Small intestine (tissue), 7 donors: Measurements from ENCODE around the gene TM4SF4. TPM values are rescaled to one million over a fixed set of nuclear protein-coding genes. Genes with fewer than 3 reads are reported as not detected.
"Not testable (repeated sequence)": the region's sequence is repeated elsewhere in the genome, so short reads cannot be mapped to it uniquely, and the experiment has no call there.

Experiments
- DNase-seq, 2 donors: peaks; one replicate each; pipeline versions ENCODE4 v3.0.0 to v3.0.0-alpha.2; 2013
- FAIRE-seq: peaks from 2 replicates; lab custom pipeline; 2012; peaks lifted over from hg19 to GRCh38; lab: Jason Lieb, UNC
- H3K27ac ChIP-seq, 3 donors: one replicate each; pipeline ENCODE4 v1.5.1; 2013; ENCODE audit warnings: low read length in 2 of 3, mild to moderate bottlenecking in 2 of 3, control low read depth in 1 of 3, inconsistent platforms in 1 of 3, low read depth in 1 of 3, moderate library complexity in 1 of 3
- H3K27me3 ChIP-seq, 3 donors: one replicate each; pipeline ENCODE4 v1.6.1; 2013; ENCODE audit warnings: low read length in 3 of 3, inconsistent platforms in 1 of 3; ENCODE audit not compliant: control insufficient read depth in 3 of 3, insufficient read depth in 3 of 3
- H3K36me3 ChIP-seq, 3 donors: one replicate each; pipeline ENCODE4 v1.6.1; 2013; ENCODE audit warnings: low read length in 3 of 3, inconsistent platforms in 1 of 3, low read depth in 1 of 3, mild to moderate bottlenecking in 1 of 3, moderate library complexity in 1 of 3; ENCODE audit not compliant: control insufficient read depth in 3 of 3, insufficient read depth in 2 of 3
- H3K4me1 ChIP-seq, 3 donors: one replicate each; pipeline ENCODE4 v1.6.1; 2013; ENCODE audit warnings: low read length in 2 of 3, inconsistent platforms in 1 of 3, low read depth in 1 of 3, mild to moderate bottlenecking in 1 of 3, moderate library complexity in 1 of 3; ENCODE audit not compliant: control insufficient read depth in 3 of 3, insufficient read depth in 2 of 3
- H3K4me3 ChIP-seq, 3 donors: one replicate each; pipeline ENCODE4 v1.5.1; 2013; ENCODE audit warnings: low read length in 3 of 3, control low read depth in 1 of 3, inconsistent platforms in 1 of 3, low read depth in 1 of 3, mild to moderate bottlenecking in 1 of 3, moderate library complexity in 1 of 3
- H3K9me3 ChIP-seq, 2 donors: one replicate each; pipeline ENCODE4 v1.6.1; 2013; ENCODE audit warnings: low read depth in 1 of 2, low read length in 1 of 2; ENCODE audit not compliant: control insufficient read depth in 2 of 2, insufficient read depth in 1 of 2
- WGBS, 3 donors: extraction: QIAGEN DNeasy Blood & Tissue Kit; methylation state at CpG; one replicate each; pipeline ENCODE4 v1.1.7; 2013; 5-methylcytosine and 5-hydroxymethylcytosine counted together
- polyA plus RNA-seq, 4 donors: library from polyadenylated mRNA; stranded (reverse) in 3 of 4; unstranded in 1 of 4; fragments of 200-250 nt in 3 of 4; fragments of 120-200 nt in 1 of 4; gene quantifications; one replicate each; pipeline versions ENCODE4 v1.2.1 to v1.2.3, GENCODE V29; 2013
- donor health status: healthy with polysubstance abuse.
- donor health status: control.
- donor health status: control.
- donor health status: Bipolar disorder and iron deficiency.
- donor health status: healthy.

Gene TM4SF4
- polyA plus RNA-seq, 4 donors = 14.2 to 2,254 (median 658) TPM

- FAIRE-seq (no peak), DNase-seq (peak in 1 of 2 donors; percentile 55)
- 13 to 61% (median 33%) methylated on average over 3 of the region's 3 CpGs for WGBS, 3 donors
- Histone ChIP-seq H3K4me1 (peaks cover 0 to 38% (median 2%) of the 10 kb centered on the region in 3 donors), H3K36me3 (no peaks in the 10 kb centered on the region), H3K27ac (peak overlapping the region in 2 of 3 donors; percentile 55 to 73), H3K4me3 (no peak overlapping the region), H3K27me3 (no peaks in the 10 kb centered on the region), H3K9me3 (peaks cover 0 to 3% of the 10 kb centered on the region in 2 donors)
These were observed 37.2 kb upstream of the TM4SF4 start for GRCh38 chr3:149437286-149437685.

DNA sequence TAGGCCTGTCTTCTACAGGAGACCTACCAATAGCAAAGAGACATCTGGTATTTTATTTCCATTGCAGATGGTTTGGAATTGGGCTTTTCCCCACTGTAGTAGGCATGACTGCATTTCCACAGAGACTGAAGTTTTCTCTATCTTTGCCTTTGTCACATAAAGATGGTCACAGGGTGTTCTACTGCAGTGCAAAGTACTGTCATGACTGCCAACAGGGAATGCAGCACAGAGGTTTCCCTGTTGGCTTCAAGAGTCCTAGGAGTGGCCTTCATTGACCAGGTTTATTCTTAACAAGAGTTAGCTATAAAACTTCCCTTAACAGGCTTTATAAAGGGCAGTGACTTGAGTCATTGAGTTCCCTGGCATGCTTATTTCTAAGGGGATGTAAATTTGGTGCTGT lies 36.8 kb upstream of the TM4SF4 start:
- peak; percentile 69 to 89 for DNase-seq
- peaks cover 0 to 41% (median 2%) of the 10 kb centered on the region in 3 donors for H3K4me1 ChIP-seq

DNA sequence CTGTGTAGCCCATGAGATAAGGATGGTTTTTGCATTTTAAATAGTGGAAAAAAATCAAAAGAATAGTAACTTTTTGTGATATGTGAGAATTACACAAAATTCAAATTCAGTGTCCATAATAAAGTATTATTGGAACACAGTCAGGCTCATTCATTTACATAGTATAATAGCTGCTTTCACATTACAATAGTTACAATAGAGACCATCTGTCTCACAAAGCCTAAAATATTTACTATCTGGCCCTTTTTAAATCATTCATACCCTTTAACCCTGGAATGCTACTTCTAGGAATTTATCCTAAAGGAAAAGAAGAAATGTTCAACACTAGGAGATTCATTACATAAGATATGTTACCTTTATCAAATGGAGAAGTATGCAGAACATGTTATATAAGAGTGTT lies 35.5 kb upstream of the TM4SF4 start:
- FAIRE-seq (no peak), DNase-seq (no peak)
- no peak overlapping the region for H3K27ac ChIP-seq
- no peaks in the 10 kb centered on the region for H3K27me3 ChIP-seq
- H3K9me3 ChIP-seq = peaks cover 0 to 3% of the 10 kb centered on the region in 2 donors
- H3K4me3 ChIP-seq = no peak overlapping the region
- H3K4me1 ChIP-seq = peaks cover 0 to 51% (median 2%) of the 10 kb centered on the region in 3 donors
- H3K36me3 ChIP-seq = no peaks in the 10 kb centered on the region

More for the DNA sequence above, 36.8 kb upstream of the TM4SF4 start:
- peak overlapping the region in 2 of 3 donors; percentile 55 to 73 for H3K27ac ChIP-seq
- no peaks in the 10 kb centered on the region for H3K27me3 ChIP-seq
- no peaks in the 10 kb centered on the region for H3K36me3 ChIP-seq
- H3K4me3 ChIP-seq = no peak overlapping the region
- peaks cover 0 to 3% of the 10 kb centered on the region in 2 donors for H3K9me3 ChIP-seq
- FAIRE-seq = no peak

DNA sequence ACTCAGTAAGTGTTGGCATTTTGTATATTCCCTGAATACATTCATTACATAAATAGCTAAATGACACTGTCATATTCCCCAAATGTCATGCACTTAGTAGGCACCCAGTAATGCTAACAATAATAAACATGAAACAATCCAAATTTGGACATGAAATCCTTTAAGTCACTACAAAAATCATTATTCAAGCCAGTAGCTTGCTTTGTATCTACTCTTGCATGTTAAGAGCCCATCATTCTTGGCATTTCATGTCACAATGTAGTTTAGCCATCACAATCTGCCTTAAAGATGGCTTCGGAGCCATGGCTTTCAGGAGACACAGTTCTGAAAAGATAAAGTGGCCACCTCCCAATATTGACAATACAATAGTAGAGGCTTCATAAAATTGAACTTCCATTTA lies 32.9 kb upstream of the TM4SF4 start:
- H3K9me3 ChIP-seq = no peaks in the 10 kb centered on the region
- DNase-seq (no peak), FAIRE-seq (no peak)
- H3K27ac ChIP-seq = peak overlapping the region in 2 of 3 donors; percentile 8 to 14
- no peak overlapping the region for H3K4me3 ChIP-seq
- 85 to 100% (median 89%) methylated on average over 1 of the region's 1 CpG for WGBS, 3 donors
- H3K4me1 ChIP-seq = peaks cover 0 to 50% (median 2%) of the 10 kb centered on the region in 3 donors
- no peaks in the 10 kb centered on the region for H3K36me3 ChIP-seq
- no peaks in the 10 kb centered on the region for H3K27me3 ChIP-seq

DNA sequence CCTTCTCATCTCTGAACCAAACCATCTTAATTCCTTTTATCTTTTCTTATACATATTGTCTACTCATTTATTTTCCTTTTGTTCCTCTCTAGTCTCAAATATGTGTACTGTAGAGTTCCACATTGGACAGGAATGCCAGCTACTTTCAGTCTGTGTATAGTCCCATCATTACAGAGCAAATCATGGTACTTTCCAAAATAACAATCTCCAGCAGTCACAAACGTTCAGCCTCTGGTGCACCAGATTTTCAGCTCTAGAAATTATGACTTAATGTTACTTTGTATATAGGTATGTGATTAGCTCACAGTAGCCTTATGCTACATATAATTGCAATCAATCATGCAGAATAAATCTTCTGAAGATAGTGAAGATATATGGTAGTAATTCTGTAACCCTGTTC lies 32.5 kb upstream of the TM4SF4 start:
- H3K27ac ChIP-seq = peak overlapping the region in 2 of 3 donors; percentile 8 to 89
- H3K27me3 ChIP-seq = no peaks in the 10 kb centered on the region
- H3K9me3 ChIP-seq = no peaks in the 10 kb centered on the region
- FAIRE-seq = no peak
- no peak for DNase-seq
- 9 to 33% (median 22%) methylated on average over 1 of the region's 1 CpG for WGBS, 3 donors
- no peak overlapping the region for H3K4me3 ChIP-seq
- H3K4me1 ChIP-seq = peaks cover 0 to 46% (median 2%) of the 10 kb centered on the region in 3 donors
- no peaks in the 10 kb centered on the region for H3K36me3 ChIP-seq

DNA sequence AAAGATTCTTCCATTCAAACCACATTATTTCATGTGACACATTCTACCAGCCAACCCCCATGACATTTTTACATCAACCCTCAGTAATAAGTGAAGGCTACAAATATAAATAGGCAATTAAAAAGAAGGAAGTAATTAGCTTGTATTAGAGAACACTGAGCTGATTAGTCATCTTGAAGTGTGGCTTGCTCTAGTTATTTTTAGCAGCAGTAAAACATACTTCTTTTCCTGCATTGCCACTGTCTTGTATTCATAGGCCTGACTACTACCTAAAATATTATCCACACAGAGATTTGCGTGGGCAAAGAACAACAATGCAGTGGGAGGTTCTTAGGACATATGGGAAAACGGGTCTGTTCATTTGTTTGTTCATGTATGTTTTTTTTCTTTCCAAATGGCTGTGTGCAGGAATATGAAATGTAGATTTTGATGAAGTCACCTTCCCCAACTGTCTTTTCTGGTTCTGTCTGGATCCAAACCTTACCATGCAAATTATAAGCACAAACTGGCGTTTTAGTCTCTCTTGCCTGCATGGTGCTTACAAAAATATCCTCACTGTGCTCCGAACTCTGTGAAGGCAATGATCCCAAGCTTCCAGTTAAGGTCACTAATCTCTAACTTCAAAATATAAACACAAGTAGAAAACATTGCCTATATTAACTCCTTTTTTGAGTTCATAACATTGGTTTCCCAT lies 31.5 kb upstream of the TM4SF4 start:
- FAIRE-seq (no peak), DNase-seq (peak; percentile 61 to 74)
- H3K36me3 ChIP-seq = no peaks in the 10 kb centered on the region
- H3K4me3 ChIP-seq = peak overlapping the region in 1 of 3 donors; percentile 11
- H3K27ac ChIP-seq = peak overlapping the region; percentile 85 to 93 (median 89)
- no peaks in the 10 kb centered on the region for H3K9me3 ChIP-seq
- H3K27me3 ChIP-seq = no peaks in the 10 kb centered on the region
- peaks cover 0 to 36% (median 2%) of the 10 kb centered on the region in 3 donors for H3K4me1 ChIP-seq
- WGBS, 3 donors = 13 to 31% (median 26%) methylated on average over 4 of the region's 4 CpGs

DNA sequence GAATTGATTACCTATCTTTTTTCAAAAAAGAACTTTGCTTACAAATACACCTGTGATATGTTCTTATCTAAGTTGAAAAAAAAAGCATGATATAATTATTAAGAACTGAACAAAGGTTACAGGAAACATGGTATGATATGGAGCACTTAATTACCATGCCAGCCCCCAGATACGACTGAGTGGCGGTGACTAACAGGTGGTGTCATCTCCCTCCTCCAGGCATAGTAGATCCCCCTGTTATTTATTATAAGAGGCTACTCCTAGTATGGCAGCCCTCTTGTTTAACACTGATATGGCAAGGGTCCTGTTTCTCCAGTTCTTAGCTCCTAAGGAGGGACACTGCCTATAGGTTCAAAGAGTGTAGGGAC lies 31.0 kb upstream of the TM4SF4 start:
- peak; percentile 76 to 90 for DNase-seq
- WGBS, 3 donors = 9 to 59% (median 46%) methylated on average over 2 of the region's 2 CpGs
- no peaks in the 10 kb centered on the region for H3K9me3 ChIP-seq
- no peaks in the 10 kb centered on the region for H3K27me3 ChIP-seq
- H3K36me3 ChIP-seq = no peaks in the 10 kb centered on the region
- peaks cover 0 to 32% (median 2%) of the 10 kb centered on the region in 3 donors for H3K4me1 ChIP-seq
- H3K4me3 ChIP-seq = no peak overlapping the region
- peak overlapping the region; percentile 66 to 89 (median 67) for H3K27ac ChIP-seq
- FAIRE-seq = no peak

DNA sequence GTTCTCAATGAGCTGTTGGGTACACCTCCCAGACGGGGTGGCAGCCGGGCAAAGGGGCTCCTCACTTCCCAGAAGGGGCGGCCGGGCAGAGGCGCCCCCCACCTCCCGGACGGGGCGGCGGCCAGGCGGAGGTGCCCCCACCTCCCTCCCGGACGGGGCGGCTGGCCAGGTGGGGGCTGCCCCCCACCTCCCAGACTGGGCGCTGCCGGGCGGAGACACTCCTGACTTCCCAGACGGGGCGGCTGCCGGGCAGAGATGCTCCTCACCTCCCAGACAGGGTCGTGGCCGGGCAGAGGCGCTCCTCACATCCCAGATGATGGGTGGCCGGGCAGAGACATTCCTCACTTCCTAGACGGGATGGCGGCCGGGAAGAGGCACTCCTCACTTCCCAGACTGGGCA lies 29.6 kb upstream of the TM4SF4 start:
- not testable (repeated sequence) for H3K27ac ChIP-seq, H3K36me3 ChIP-seq, DNase-seq, FAIRE-seq, H3K9me3 ChIP-seq, H3K4me3 ChIP-seq, H3K27me3 ChIP-seq
- WGBS, 3 donors = 88 to 100% (median 90%) methylated on average over 3 to 26 of the region's 26 CpGs
- H3K4me1 ChIP-seq = peaks cover 0 to 35% (median 2%) of the 10 kb centered on the region in 3 donors
